ENCODE measurements around the gene KCNE4.

- TF ChIP-seq CTCF (conservative IDR thresholded peaks at IDR 0.05; ENCODE audit: low read depth, low read length) (no peak), EZH2 (IDR thresholded peaks at IDR 0.05; ENCODE audit: low read length, unreplicated experiment) (no peak), EZH2phosphoT487 (IDR thresholded peaks at IDR 0.05; ENCODE audit: borderline replicate concordance, low read length) (no peak)
Observed at GRCh38 chr2:223026357-223027110, 25.5 kb upstream of the KCNE4 start.

All from PC-3 (cell line).